Limb (tissue), 2 donors: ENCODE measurements around the gene GNPAT.
"Not testable (repeated sequence)": the region's sequence is repeated elsewhere in the genome, so short reads cannot be mapped to it uniquely, and the experiment has no call there.

Experiments used
- DNase-seq, 2 donors: peaks; one replicate each; pipeline ENCODE4 v3.0.0-alpha.2; 2016; ENCODE audit errors: extremely low spot score in 2 of 2

The GNPAT gene

DNA sequence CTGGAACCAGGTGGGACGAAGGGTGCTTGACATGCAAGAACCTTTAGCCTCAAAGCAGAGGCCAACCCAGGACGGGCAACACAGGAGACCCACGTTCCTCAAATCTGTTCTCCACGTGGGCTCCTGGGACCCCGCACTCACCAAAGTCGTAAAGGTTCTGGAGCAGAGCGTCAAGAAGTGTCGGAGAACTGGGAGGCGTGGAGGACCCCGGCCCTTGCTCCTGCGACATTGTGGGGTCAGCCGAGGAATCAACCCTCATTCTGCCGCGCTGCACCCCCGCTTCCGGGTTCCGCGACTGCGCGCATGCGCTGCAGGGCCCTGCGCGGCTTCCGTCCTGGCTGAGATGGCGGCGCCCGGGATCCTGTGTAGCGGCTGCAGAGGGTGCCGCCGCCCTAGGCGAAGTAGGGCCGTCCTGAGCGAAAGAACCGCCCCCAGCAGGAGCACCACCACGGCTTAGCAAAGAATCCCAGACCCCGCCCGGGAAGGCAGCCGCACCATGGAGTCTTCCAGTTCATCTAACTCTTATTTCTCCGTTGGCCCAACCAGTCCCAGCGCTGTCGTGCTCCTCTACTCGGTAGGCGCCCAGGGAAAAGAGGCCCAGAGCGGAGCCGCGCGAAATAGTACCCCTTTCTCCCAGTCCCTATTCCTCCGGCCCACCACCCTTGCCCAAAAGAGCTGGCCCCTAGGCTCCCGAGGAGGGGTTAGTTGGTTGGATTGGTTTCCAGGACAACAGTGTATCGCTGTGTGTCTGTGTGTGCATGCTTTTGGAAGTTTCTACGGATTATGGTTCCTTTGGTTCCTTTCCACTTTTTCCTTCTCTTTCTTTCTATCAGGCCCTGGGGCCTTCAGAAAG, at the start of gene GNPAT:
GNPAT (plus strand) TSS at position 330 of the 853 bp plus-strand sequence; CDS start at position 497, 167 bp downstream.
- peak; percentile 88 to 93 for DNase-seq

- no peak for DNase-seq
These were observed 48.3 kb upstream of the GNPAT start for GRCh38 chr1:231192620-231193163.

- no peak for DNase-seq
These were observed 47.2 kb upstream of the GNPAT start for GRCh38 chr1:231193710-231194340.

GRCh38 chr1:231194476-231194842, 46.6 kb upstream of the GNPAT start:
- DNase-seq, result no peak

DNA sequence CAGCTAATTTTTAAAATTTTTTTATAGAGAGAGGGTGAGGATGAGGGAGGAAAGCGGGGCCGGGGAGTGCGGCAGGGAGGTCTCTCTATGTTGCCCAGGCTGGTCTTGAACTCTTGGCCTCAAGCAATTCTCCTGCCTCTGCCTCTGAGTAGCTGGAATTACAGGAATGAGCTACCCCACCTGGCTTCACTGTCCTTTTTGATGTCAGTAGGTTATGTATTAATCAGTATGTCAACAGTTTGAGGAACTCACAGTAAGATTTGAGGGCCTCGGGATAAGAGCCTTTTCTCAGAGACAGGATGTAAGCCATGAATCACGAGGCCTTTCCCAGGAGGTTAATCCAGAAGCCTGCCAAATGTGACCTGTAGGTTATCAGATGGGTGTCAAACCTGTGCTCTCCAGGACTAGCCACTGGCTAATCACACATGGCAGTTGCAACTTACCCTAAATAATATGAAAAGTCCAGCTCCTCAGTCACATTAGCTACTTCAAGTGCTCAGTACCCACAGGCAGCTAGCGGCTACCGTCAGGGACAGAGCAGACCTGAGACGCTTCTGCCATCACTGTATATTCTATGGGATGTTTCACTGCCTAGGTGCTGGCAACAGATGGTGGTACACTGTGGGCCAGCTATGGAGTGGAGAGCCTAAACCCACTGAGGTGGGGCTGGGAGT, 46.0 kb upstream of the GNPAT start:
- no peak for DNase-seq

DNA sequence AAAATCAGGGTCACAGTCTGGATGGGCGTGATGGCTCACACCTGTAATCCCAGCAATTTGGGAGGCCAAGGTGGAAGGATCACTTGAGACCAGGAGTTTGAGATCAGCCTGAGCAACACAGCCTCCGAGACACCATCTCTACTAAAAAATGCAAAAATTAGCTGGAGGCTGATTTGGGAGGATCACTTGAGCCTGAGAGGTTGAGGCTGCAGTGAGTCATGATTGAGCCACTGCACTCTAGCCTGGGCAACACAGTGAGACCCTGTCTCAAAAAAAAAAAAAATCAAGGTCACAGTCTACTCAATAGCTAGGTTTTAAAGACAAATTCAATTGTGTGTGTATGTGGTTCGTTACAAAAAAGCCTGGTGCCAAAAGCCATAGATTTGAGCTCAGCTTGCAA, 44.7 kb upstream of the GNPAT start:
- DNase-seq, result no peak

GRCh38 chr1:231196728-231197127, 44.3 kb upstream of the GNPAT start:
- no peak for DNase-seq

DNA sequence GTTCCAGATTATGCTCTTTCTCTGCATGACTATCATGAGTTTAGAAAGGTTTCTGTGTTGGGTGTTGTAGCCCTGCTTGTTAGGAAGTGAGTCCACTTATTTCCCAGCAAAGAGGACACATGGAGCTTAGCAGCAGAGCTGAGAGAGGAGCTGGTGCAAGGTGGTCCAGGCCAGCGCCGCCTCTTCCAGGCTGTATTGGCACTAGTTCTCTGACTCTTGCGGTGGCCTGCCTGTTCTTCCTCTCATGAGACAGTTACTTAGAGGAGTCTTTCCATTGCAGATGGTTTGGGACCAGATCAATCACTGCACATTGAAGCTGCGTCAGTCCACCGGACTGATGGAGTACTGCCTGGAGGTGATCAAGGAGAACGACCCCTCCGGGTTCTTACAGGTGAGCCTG, 41.1 kb upstream of the GNPAT start:
- no peak for DNase-seq

DNA sequence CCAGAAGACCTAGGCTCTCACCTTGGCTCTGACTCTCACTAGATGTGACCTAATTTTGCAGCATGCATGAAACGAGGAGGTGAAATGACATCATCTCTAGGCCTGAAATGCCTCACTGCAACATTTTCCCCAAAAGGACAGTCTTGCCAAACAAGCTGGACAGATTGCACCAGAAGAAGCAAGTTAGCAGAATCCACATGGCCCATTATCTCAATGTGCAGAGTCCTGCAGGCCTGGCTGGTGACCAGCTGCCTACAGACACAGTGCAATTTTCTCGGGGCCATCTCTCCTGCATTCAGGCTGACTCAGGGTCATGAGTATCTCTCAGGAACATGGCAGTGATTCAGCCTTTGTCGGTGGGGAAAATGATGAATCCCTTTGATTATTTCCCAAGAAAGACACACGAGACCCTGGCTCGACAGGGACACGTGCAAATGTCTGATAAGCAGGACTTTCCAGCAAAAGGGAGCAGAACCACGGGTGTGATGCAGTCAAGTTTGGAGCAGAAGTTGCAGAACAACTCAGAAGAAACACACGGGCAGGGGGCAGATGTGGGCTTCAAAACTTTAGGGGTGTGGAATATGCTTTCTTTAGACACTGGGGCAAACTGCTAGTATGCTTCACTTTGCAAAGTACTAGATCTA, 40.5 kb upstream of the GNPAT start:
- DNase-seq, result no peak

GRCh38 chr1:231201375-231201978, 39.5 kb upstream of the GNPAT start:
- no peak for DNase-seq

DNA sequence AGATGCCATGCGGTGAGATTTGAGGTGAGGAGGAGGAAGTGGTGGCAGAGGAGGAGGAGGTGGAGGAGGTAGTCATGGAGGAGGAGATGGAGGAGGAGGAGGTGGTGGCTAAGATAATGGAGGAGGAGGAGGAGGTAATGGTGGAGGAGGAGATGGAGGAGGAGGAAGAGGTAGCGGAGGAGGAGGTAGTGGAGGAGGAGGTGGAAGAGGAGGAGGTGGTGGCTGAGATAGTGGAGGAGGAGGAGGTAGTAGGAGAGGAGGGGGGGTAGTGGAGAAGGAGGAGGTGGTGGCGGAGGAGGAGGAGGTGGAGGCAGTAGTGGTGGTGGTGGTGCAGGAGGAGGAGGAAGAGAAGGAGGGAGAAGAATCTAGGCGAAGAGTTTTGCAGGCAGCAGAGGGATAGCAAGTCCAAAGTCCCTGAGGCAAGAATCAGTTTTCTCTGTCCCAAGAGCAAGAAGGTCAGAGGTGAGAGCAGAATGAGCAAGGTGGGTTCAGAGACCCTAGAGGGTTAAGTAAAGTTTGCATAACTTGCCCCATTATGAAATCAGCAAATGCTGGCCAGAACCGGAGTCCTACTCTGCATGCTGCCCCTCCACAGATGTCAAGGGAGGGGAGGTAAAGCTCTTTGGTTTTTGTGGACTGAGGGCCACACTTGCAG, 38.9 kb upstream of the GNPAT start:
- DNase-seq, result no peak

- no peak for DNase-seq
These were observed 37.6 kb upstream of the GNPAT start for GRCh38 chr1:231203259-231204057.

- DNase-seq, result no peak
These were observed 34.2 kb upstream of the GNPAT start for GRCh38 chr1:231206856-231207255.

- no peak for DNase-seq
These were observed 33.6 kb upstream of the GNPAT start for GRCh38 chr1:231207437-231207836.

DNA sequence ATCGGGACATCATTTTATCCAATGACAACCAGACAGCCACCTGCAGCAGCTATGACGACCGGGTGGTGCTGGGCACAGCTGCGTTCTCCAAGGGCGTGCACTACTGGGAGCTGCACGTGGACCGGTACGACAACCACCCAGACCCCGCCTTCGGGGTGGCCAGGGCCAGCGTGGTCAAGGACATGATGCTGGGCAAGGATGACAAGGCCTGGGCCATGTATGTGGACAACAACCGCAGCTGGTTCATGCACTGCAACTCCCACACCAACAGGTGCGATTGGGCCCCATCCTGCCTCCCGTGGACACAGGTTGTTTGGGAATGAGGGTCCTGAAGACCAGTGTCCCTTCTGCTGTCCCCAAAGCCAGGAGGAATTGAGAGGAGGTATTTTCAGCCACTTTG, 32.0 kb upstream of the GNPAT start:
- no peak for DNase-seq

DNA sequence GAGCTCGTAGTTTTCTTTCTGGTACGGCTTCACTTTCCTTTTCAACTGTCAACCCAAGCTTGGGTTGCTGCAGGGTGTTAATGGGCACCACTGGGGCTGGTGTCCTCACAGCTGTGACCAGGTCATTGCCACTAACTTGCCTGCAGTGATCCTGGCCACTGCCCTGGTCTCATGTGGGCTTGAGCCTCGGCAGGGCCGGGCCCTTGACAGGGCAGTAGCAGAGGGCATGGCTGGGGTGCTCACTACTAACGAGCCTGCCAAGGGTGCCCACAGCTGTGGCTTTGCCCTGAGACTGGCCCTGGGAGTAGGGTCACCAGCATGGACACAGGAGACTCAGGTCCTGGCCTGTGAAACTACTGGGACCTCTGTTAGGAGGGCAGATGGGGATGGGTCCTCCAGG, 31.5 kb upstream of the GNPAT start:
- DNase-seq, result no peak

DNA sequence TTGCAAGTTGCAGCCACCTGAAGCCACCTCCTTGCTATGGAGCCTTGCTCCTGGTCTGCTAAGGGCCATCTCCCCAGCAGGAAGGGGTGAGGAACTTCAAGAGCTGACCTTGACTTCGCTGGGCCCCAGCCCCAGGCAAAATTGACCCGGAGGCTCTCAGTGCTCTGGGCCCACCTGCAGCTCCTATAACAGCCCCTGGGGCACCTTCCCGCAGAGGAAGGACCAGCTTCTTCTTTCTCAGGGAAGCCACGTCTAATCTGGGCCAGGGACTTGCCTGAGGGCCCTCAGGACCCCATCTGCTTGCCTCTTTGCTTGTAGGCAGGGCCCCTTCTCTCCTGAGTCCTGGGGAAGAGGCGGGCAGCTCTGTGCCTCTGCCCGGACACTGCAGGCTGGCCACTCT, 30.9 kb upstream of the GNPAT start:
- DNase-seq, result no peak

GRCh38 chr1:231211005-231211857, 29.8 kb upstream of the GNPAT start:
- DNase-seq, result peak; percentile 72 to 92

GRCh38 chr1:231212301-231212700, 28.7 kb upstream of the GNPAT start:
- DNase-seq, result not testable (repeated sequence)
